Measurements from ENCODE around the gene TIMM23. TPM values are rescaled to one million over a fixed set of nuclear protein-coding genes. Genes with fewer than 3 reads are reported as not detected.

The TIMM23 gene
- total RNA-seq, 1 experiment from 2014 or later, result 103 TPM

DNA sequence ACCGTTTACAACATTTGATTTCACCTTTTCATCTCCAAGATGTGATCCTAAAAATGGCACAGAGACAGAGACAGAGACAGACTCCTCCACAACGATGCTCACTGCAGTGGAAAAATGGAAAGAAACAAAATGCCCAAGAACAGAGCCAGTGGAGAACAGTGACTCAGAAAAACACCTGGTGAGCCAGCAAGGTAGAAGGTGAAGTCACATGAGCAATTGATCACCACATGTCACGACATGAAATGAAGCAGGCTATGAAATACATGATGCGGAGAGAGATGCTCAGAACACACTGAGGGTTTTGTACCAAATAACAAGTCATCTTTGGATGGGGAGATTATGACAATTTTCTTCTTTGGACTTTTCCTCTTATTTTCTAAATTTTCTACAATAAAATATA is 70.2 kb downstream of the TIMM23 start:
- BruUV-seq (replicated peaks), result no TSS peak
- intact Hi-C loops (cut with micrococcal nuclease; ENCODE audit: unreplicated experiment), result no loop called here
- Histone ChIP-seq H3K27me3 (ENCODE audit: control insufficient read depth, insufficient read depth, low read length) (peaks cover 18% of the 10 kb centered on the region), H3K36me3 (ENCODE audit: control insufficient read depth, insufficient read depth, low read length) (no peaks in the 10 kb centered on the region), H3K9me3 (ENCODE audit: control insufficient read depth, insufficient read depth, low read depth, low read length) (no peaks in the 10 kb centered on the region), H3K4me1 (ENCODE audit: control insufficient read depth, insufficient read depth, low read length) (no peaks in the 10 kb centered on the region), H3K4me3 (ENCODE audit: low read depth in 2 of 2, low read length in 2 of 2) (no peak overlapping the region), H3K27ac (ENCODE audit: low read length) (no peak overlapping the region)
- CTCF ChIA-PET, result interaction anchor here (0.5 kb wide), 1 partner anchor 556 kb away, joined by 3 read pairs; no protein-coding TSS in a partner anchor
- in situ Hi-C loops (cut with HindIII; ENCODE audit: low pct_unique_long_range_greater_than_20kb, low sequenced_read_pairs), result no loop called here
- no peak for DNase-seq (ENCODE audit: low read depth, low spot score)
- no peak for TF ChIP-seq POLR2AphosphoS5 (IDR thresholded peaks at IDR 0.05; ENCODE audit: low read depth, low read length)
- TF ChIP-seq TCF7L2 (IDR thresholded peaks at IDR 0.05; ENCODE audit: low read depth, low read length), result no peak
- TF ChIP-seq, protein P1, sequence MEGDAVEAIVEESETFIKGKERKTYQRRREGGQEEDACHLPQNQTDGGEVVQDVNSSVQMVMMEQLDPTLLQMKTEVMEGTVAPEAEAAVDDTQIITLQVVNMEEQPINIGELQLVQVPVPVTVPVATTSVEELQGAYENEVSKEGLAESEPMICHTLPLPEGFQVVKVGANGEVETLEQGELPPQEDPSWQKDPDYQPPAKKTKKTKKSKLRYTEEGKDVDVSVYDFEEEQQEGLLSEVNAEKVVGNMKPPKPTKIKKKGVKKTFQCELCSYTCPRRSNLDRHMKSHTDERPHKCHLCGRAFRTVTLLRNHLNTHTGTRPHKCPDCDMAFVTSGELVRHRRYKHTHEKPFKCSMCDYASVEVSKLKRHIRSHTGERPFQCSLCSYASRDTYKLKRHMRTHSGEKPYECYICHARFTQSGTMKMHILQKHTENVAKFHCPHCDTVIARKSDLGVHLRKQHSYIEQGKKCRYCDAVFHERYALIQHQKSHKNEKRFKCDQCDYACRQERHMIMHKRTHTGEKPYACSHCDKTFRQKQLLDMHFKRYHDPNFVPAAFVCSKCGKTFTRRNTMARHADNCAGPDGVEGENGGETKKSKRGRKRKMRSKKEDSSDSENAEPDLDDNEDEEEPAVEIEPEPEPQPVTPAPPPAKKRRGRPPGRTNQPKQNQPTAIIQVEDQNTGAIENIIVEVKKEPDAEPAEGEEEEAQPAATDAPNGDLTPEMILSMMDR (IDR thresholded peaks at IDR 0.05), result no peak
- TF ChIP-seq, protein P2, sequence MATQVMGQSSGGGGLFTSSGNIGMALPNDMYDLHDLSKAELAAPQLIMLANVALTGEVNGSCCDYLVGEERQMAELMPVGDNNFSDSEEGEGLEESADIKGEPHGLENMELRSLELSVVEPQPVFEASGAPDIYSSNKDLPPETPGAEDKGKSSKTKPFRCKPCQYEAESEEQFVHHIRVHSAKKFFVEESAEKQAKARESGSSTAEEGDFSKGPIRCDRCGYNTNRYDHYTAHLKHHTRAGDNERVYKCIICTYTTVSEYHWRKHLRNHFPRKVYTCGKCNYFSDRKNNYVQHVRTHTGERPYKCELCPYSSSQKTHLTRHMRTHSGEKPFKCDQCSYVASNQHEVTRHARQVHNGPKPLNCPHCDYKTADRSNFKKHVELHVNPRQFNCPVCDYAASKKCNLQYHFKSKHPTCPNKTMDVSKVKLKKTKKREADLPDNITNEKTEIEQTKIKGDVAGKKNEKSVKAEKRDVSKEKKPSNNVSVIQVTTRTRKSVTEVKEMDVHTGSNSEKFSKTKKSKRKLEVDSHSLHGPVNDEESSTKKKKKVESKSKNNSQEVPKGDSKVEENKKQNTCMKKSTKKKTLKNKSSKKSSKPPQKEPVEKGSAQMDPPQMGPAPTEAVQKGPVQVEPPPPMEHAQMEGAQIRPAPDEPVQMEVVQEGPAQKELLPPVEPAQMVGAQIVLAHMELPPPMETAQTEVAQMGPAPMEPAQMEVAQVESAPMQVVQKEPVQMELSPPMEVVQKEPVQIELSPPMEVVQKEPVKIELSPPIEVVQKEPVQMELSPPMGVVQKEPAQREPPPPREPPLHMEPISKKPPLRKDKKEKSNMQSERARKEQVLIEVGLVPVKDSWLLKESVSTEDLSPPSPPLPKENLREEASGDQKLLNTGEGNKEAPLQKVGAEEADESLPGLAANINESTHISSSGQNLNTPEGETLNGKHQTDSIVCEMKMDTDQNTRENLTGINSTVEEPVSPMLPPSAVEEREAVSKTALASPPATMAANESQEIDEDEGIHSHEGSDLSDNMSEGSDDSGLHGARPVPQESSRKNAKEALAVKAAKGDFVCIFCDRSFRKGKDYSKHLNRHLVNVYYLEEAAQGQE (IDR thresholded peaks at IDR 0.05; ENCODE audit: insufficient read depth in 1 of 2, low read depth in 2 of 2, low read length in 1 of 2), result no peak
- TF ChIP-seq SIN3A (IDR thresholded peaks at IDR 0.05; ENCODE audit: borderline replicate concordance, insufficient read depth, low read depth, low read length), result no peak
- POLR2A ChIA-PET, result no interaction called here
- no peak for ATAC-seq

- peaks cover 22% of the 10 kb centered on the region for H3K27me3 ChIP-seq (ENCODE audit: control insufficient read depth, insufficient read depth, low read length)
- H3K27ac ChIP-seq (ENCODE audit: low read length), result no peak within 1 kb of the TSS
- TF ChIP-seq, protein P1 (IDR thresholded peaks at IDR 0.05), result no peak
- TF ChIP-seq SIN3A (IDR thresholded peaks at IDR 0.05; ENCODE audit: borderline replicate concordance, insufficient read depth, low read depth, low read length) (no peak), TCF7L2 (IDR thresholded peaks at IDR 0.05; ENCODE audit: low read depth, low read length) (no peak), POLR2AphosphoS5 (IDR thresholded peaks at IDR 0.05; ENCODE audit: low read depth, low read length) (no peak)
- TF ChIP-seq, protein P2 (IDR thresholded peaks at IDR 0.05; ENCODE audit: insufficient read depth in 1 of 2, low read depth in 2 of 2, low read length in 1 of 2), result no peak
- DNase-seq (ENCODE audit: low read depth, low spot score), result no peak
- no peak within 1 kb of the TSS for H3K4me3 ChIP-seq (ENCODE audit: low read depth in 2 of 2, low read length in 2 of 2)
- ChIA-PET POLR2A (no interaction called here), CTCF (no interaction called here)
- in situ Hi-C loops (cut with HindIII; ENCODE audit: low pct_unique_long_range_greater_than_20kb, low sequenced_read_pairs), result no loop called here
- no TSS peak for BruUV-seq (replicated peaks)
- ATAC-seq, result no peak
- H3K4me1 ChIP-seq (ENCODE audit: control insufficient read depth, insufficient read depth, low read length), result no peaks in the 10 kb centered on the region
- H3K9me3 ChIP-seq (ENCODE audit: control insufficient read depth, insufficient read depth, low read depth, low read length), result no peaks in the 10 kb centered on the region
- intact Hi-C loops (cut with micrococcal nuclease; ENCODE audit: unreplicated experiment), result no loop called here
- no peaks in the 10 kb centered on the region for H3K36me3 ChIP-seq (ENCODE audit: control insufficient read depth, insufficient read depth, low read length)
These were observed 74.0 kb downstream of the TIMM23 start, which contains the start of gene MSMB for GRCh38 chr10:46046261-46046660. MSMB (minus strand) TSS chr10:46046269; CDS start chr10:46046237, 32 bp downstream.
